CD4-positive, alpha-beta T cell treated with Interleukin-15 for 1 hour (primary cell): ENCODE results near the gene NPFF.

Source experiments
- DNase-seq: peaks from one replicate; pipeline ENCODE4 v3.0.0-alpha.2; 2020

The NPFF gene

GRCh38 chr12:53472056-53472582 lies 35.2 kb downstream of the NPFF start:
- no peak for DNase-seq

DNA sequence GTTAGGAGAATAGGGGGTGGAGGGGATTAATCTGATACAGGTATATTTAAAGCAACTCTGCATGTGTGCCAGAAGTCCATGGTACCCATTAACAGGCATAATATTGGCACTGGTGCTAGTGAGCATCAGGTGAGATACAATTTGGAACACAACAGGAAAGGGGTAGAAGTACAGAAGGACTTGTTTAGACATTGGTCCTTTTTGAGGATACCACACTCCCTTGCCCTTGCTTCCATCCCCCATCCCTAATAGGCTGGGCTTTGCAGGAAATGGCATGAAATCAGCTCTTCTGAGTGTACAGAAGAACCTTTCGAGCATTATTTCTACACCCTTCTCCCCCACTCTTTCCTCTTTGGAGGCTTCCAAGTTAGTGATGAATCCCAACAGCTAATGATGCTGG lies 39.0 kb downstream of the NPFF start:
- DNase-seq, result no peak

- DNase-seq, result no peak
Observed at GRCh38 chr12:53467880-53468279, 39.4 kb downstream of the NPFF start.

DNA sequence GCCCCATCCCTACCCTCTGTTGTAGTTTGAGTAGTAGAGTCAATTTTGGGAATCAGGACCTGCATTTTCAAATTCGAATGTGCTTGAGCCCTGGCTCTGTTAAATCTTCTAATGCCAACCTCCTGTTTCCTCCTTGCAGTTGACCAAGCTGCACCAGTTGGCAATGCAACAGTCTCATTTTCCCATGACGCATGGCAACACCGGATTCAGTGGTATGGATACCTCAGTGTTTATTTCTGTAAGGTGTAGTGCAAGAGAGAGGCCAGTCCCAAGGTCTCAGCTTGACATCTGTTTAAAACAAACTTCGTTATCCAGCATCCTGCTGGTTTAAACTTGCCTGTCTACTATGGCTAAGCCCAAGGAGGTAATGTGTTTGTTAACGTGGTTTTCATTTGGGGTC lies 40.2 kb downstream of the NPFF start:
- no peak for DNase-seq

DNA sequence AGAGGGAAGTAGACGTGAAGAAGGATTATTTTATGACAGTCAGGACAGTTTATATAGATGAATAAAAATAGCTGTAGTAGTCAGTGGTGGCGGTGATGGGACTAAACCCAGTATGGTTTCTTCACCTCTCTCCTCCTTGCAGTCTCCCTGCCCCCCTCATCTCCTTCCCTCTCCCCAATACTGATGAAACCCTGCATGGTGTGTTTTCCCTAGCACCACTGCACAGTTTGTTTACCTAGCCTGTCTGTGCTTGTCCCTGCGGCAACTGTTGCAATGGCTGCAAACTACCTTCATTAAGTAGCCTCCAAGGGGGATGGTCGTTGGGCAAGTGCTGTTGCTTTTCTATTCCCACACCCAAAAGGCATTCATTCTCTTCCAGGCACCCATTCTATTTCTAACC lies 40.6 kb downstream of the NPFF start:
- DNase-seq, result no peak

- DNase-seq, result no peak
Observed at GRCh38 chr12:53465679-53466078, 41.6 kb downstream of the NPFF start.

DNA sequence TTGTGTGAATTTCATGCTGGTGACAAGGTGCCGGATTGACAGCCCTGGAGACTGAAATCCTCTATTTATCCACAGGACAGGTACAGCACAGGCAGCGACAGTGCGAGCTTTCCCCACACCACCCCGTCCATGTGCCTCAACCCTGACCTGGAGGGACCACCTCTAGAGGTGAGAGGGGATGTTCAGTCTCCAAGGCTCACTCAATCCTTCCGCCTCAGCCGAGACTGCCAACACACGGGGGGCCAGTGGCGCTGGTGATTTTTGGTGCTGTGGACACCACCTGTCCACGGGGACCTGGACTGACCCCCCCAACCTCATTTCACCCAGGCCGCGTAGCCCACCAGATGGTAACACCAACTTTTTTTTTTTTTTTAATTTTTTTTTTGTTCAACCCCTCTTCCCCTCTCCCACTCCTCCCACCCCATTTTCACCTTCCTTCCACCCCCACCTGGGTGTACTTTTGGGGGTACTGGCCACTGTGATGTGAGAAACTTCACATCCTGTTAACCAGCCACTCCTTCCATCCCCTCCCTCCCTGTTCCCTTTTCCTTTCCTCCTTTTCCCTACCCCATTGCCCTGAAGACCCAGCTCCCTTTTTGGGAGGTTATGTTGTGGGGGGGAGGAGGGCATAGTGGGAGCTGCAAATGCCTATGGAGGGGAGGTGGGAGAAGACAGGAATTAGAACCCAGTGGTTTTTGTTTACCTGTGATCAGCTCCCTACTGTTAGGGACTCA lies 42.4 kb downstream of the NPFF start:
- DNase-seq, result no peak

DNA sequence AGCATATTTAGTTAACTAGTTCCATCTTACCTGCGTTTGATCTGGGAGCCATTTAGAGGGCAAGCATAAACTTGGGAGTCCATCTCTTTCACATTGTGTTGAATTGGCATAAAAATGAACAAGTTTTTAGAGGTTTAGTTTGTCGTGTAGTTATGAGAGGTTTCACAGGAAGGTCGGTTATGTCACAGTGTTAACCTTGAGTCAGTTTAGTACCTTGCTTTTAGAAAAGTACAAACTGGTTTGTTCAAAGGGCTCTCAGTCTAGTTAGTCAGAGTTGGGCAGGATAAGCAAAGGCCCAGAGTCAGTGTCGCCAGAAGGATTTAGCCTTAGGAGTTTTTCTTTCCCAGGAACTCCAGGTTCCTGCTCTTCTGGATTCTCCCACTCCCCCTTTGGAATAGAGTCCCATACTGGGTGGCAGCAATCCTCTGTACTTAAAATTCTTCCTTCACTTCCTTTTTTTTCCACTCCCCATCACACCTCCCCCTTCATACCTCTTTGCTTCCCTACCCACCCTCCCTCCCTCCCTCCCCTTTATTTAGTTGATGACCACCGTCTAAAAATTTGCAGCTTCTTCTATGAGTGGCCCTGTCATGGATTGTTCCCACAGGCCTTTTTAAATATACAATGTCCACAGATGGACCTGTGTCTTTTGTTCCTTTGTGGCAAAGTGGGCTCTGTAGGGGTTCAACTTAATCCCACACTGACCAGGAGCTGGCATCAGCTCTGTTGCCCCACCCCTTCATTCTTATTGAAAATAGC lies 43.3 kb downstream of the NPFF start:
- DNase-seq, result no peak

- no peak for DNase-seq
Observed at GRCh38 chr12:53462935-53463334, 44.3 kb downstream of the NPFF start.

- no peak for DNase-seq
Observed at GRCh38 chr12:53461591-53461990, 45.7 kb downstream of the NPFF start.

GRCh38 chr12:53461059-53461458 lies 46.2 kb downstream of the NPFF start:
- DNase-seq, result no peak

DNA sequence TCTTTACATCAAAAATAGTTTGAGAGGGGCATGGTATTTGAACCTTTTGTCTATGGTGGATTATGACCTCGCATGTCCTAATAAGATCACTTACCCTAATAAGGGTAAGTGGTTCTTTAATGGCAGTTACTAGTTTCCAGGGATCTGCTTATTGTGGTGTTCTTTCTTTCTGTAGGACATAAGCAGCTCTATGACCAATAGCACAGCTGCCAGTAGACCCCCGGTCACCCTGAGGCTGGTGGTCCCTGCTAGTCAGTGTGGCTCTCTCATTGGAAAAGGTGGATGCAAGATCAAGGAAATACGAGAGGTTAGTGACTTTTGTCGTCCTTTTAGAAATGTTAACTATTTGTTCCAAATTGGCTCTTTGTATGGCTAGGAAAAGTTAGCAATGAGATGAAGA lies 48.2 kb downstream of the NPFF start:
- DNase-seq, result no peak
